T-helper 1 cell treated with Interleukin-12 subunit alpha and Interleukin-12 subunit beta and Interleukin-4 antibody, amounts not matched to agents 30 ng/mL and 1 ng/mL, for 36 hours (primary cell): Measurements from ENCODE around the gene TMPO. TPM values are rescaled to one million over a fixed set of nuclear protein-coding genes. Genes with fewer than 3 reads are reported as not detected.
"Not testable (repeated sequence)": the region's sequence is repeated elsewhere in the genome, so short reads cannot be mapped to it uniquely, and the experiment has no call there.

Source experiments
- intact Hi-C: fragments of 100-400 bp; cut with micrococcal nuclease; formaldehyde crosslinking; loops from one replicate; pipeline ENCODE4 v1.15.1; 2024
- total RNA-seq: library from RNA; stranded (reverse); gene quantifications from 2 replicates; pipeline ENCODE4 v1.2.3, GENCODE V29; 2022

TMPO gene
- total RNA-seq, 1 donor from 2014 or later, result 269 TPM

DNA sequence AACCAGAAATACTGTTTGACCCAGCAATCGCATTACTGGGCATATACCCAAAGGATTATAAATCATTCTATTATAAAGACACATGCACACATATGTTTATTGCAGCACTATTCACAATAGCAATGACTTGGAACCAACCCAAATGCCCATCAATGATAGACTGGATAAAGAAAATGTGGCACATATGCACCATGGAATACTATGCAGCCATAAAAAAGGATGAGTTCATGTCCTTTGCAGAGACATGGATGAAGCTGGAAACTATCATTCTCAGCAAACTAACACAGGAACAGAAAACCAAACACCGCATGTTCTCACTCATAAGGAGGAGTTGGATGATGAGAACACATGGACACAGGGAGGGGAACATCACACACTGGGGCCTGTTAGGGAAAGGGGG lies 61.4 kb downstream of the TMPO start:
- intact Hi-C loops, result not testable (repeated sequence)

DNA sequence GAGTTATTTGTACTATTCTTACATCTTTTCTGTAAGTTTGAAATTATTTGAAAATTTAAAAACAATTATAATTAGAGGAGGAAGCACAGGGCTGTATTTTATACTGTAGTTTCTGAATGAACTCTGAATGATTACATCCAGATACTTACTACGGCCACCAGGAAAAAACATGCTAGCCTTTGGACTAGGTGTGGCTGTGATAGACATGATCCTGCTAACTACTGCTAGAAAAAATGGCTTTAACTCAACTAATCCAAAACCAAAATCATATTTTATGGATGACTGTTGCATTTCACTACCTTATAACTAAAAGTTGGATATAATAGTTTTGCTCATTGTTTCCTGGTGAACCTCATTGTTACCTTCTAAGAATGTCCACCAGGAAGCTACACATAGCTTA lies 63.0 kb downstream of the TMPO start:
- intact Hi-C loops, result no loop called here

DNA sequence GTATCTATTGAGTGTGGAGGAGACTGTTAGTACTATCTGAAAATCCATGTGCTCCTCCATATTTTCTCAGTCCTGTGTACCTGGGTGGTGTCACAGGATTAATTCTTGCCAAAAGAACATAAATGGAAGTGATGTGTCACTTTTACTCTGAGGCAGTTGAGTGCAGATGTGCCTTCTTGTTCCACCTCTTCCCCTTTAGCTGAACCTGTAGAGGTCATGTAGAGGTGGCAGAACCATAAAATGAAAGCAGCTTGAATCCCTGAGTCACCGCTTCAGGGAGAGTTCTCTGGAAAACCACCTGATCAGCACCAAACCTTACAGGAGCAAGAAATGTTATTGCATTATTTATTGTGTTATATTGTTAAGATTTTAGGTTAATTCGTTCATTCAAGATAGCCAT lies 63.4 kb downstream of the TMPO start:
- intact Hi-C loops, result no loop called here

DNA sequence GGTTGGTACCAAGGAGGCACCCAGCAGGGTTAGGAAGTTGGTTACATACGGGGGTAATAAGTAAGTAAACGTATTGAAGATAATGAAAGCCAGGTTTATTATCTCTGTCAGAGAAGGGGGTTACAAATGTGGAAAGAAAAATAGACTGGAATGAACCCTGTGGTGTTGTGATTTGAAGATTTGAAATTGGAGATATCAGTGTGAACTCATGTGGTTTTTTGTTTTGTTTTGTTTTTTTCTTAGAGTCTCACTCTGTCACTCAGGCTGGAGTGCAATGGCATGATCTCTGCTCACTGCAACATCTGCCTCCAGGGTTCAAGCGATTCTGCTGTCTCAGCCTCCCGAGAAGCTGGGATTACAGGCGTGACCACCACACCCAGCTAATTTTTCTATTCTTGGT lies 64.0 kb downstream of the TMPO start:
- intact Hi-C loops, result no loop called here

DNA sequence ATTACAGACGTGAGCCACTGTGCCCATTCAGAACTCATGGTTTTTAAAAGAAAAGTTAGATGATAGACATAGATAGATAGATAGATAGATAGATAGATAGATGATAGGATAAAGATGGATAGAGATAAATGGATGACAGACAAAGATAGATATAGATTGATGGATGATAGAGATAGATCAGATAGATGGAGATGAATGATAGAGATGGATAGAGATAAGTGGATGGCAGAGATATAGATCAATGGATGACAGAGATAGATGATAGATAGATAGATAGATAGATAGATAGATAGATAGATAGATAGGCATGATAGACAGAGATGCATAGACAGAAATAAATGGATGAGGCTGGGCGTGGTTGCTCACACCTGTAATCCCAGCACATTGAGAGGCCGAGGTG lies 64.4 kb downstream of the TMPO start:
- intact Hi-C loops, result no loop called here

DNA sequence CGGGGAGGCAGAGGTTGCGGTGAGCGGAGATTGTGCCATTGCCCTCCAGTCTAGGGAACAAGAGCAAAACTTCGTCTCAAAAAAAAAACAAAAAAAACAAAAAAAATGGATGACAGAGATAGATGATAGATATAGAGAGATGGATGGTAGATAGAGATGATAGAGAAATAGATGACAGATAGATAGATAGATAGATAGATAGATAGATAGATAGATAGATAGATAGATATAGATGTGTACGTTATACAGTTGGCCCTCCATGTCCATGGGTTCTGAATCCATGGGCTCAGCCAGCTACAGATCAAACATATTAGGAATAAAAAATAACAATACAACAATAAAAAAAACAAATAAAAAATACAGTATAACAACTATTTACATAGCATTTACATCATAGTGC lies 65.3 kb downstream of the TMPO start:
- intact Hi-C loops, result no loop called here

DNA sequence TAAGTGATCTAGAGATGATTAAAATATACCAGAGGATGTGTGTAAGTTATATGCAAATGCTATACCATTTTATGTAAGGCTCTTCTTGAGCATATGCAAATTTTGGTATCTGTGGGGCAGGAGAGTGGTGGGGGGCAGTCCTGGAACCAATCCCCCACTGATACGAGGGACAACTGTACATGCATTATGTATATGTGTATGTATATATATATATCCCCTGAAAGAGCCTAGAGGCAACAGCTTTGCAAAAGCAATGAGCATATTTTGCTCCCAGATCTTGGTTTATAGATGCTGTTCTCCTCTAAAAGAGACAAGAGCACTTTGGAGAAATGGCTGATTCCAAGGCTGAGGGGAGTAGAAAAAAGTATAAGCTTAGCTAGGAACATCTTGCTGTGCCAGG lies 65.7 kb downstream of the TMPO start:
- intact Hi-C loops, result no loop called here

DNA sequence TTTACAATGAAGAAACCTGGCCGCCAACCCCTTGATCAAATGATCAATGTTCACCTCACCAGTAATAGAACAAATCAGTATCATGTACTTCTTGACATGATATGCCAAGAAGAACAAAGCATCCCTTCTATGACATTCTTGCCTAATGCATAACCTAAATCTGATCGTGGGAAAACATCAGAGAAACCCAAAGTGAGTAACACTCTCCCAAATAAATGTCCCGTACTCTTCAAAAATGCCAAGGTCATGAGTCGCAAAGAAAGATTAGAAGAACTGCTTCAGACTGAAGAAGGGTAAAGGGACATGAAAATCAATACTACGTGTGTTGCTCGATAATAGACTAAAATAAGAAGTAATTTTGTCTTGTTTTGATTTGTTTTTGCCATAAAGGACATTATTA lies 66.7 kb downstream of the TMPO start:
- intact Hi-C loops, result no loop called here

DNA sequence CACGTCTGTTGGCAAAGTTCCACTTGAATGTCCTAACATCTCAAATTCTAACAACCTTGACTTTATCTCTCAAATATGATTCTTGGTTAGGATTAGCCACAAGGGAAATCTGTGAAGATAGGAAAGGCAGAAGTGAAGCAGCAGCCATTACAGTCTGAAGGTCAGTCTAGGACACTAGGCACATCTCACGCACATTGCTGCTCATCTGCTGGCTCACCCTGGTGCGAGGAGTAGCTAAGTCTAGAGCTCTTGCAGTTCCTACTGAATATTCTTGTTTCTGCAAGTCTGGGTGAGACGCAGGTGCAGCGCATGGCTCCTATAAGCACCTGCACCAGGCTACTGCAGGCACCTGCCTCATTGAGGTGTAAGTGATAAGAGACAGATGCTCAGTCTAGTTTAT lies 71.7 kb downstream of the TMPO start:
- intact Hi-C loops, result no loop called here

DNA sequence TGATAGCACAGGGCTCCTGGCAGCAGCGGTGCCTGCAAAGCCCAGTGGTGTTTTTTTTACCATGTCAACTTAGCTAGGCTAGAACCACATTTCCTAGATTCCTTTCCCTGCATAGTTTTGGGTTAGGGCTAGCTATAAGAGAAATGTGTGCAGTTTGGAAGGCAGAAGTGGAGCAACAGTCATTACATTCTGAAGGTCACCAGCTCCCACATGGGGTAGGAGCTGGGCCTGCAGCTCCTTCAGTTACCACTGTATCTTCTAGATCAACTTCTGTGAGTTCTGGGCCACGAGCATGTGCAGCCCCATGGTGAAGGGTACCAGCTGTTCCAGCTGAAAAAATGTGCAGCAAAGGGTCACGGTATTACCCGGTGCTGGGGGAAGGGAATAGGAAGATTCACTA lies 75.8 kb downstream of the TMPO start:
- intact Hi-C loops, result loop anchor here (5.0 kb wide), 1 partner anchor 59 kb away; no protein-coding TSS in a partner anchor

DNA sequence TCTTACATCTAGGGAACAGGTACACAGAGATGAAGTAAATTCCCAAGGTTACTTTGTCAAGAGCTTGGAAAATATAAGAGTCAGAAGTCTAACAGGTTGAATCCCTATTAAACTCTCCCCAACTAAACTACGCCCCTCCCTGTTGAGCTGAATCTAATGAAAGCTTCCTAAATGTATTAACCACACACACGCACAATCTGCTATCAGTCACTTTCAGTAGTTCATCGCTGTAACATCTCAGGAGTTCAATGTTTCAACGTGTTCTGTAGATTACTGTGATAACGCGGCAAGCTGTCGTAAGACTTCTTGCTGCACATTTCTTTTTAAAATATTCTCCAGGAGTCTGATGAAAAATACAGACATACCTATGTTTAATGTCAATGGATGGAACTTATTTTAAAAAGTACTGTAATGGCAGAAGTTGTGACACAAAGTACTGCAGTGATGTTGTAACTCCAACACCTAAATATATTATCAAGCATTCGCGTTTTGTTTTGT lies 77.5 kb downstream of the TMPO start:
- intact Hi-C loops, result loop anchor here (1.0 to 5.0 kb wide), 12 partner anchors 26 to 1686 kb away; partner anchors contain the start of genes ACTR6, BLTP3B, DEPDC4 and IKBIP

DNA sequence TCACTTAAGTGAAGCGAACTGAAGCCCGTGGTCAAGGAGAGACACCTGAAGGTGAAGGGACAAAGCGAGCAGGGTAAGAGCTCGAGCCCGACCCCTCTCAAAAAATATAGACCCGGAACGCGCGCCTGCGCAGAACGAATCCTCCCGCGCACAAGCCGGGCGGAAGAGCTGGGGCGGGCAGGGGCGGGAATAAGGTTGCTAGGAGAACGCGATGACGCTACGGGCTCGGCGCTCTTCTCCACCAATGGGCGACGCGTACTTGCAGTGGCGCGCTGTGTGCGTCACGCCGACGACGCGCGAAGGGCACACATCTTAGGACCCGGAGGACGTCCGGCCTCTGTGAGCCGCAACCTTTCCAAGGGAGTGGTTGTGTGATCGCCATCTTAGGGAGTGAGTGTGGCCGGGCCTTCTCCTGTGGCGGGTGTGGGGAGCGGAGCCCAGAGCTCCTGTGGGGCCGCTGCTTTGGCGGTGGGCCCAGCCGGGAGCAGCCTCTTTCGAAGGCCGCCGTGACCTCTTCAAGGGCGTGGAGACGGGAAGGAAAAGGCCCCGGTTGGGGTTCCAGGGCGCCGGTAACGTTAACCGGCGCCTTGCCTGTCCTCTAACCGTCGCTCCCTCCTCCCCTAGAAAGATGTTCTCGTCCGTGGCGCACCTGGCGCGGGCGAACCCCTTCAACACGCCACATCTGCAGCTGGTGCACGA lies 78.1 kb downstream of the TMPO start, which contains the start of gene SLC25A3:
TSS of gene SLC25A3 (plus strand) at position 336 of the 699 bp plus-strand sequence. CDS start at position 629, 293 bp downstream.
- intact Hi-C loops, result loop anchor here (1.0 to 5.0 kb wide), 12 partner anchors 26 to 1686 kb away; partner anchors contain the start of genes ACTR6, BLTP3B, DEPDC4 and IKBIP

DNA sequence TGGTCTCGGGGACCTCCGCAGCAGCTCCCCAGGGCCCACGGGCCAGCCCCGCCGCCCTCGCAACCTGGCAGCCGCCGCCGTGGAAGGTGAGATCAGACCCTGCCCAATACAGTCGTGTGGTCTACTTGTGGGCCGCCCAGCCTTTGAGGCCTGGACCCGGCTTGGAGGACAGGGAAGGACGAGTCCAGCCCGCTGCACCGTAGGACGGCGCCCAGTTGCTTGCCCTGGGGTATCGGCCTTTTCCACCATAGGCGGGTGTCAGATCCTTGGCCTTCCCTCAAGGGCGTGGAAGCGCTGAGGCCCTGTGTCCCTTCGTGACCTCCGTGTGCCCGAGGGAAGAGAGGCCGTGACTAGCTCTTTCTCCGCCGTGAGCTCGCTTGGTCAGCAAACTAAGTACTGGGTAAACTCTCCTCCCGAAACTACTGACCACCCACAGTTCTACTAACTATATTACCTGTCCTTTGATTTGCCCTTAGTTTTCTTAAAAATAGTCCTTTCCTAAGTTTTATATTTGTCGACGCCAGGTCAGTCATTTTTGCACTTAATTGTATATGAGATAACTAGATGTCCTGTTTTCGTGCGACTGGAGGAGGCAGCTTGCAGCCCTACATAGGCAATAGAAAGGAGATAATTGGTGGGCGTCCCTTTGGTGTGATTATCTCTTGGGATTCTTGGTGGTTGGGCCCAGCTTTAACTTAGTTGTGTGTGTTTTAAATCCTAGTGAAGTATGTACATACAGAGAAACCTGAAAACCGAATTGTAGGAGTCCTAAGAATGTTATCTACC lies 78.9 kb downstream of the TMPO start:
- intact Hi-C loops, result loop anchor here (5.0 kb wide), 1 partner anchor 62 kb away; no protein-coding TSS in a partner anchor

DNA sequence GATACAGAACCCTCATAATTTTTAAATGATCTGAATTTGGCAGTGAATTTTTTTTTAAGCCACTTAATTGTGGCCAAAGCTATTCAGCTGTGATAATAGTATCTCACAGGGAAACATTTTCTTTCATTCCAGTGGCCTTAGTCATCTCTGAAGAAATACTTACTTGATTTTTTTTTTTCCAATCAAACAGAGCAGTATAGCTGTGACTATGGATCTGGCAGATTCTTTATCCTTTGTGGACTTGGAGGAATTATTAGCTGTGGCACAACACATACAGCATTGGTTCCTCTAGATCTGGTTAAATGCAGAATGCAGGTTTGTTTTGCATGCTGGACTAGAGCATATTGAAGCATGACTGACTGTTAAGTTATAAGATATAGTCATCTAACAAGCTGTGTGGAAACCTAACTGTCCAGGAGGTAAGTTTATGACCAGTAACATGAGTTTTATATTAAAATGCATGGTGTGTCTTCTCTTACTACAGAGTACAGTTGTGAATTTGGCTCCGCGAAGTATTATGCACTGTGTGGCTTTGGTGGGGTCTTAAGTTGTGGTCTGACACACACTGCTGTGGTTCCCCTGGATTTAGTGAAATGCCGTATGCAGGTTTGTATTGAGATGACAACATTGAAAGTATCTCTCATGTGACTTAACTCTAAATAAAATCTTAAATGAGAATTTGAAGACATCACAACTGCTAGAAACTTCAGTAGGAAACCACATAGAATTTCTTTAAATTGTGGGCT lies 80.0 kb downstream of the TMPO start:
- intact Hi-C loops, result no loop called here

DNA sequence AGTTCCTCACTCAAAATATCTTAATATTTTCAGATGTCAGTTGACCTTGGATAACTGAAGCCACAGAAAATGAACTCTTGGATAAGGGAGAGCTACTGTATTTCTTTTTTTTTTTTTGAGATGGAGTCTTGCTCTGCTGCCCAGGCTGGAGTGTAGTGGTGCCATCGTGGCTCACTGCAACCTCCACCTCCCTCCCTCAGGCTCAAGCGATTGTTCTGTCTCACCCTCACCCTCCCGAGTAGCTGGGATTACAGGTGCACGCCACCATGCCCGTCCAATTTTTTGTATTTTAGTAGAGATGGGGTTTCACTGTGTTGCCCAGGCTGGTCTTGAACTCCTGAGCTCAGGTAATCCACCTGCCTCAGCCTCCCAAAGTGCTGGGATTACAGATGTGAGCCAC lies 81.9 kb downstream of the TMPO start:
- intact Hi-C loops, result not testable (repeated sequence)

Other genes starting within 250 kb of the TMPO start
- 363 TPM in 2 replicates for gene SLC25A3, start 78.1 kb downstream of the TMPO start, total RNA-seq
- gene IKBIP, start 129.2 kb downstream of the TMPO start, total RNA-seq, result 23.2 and 24.7 TPM in 2 replicates
- gene APAF1, start 129.7 kb downstream of the TMPO start, total RNA-seq, result 27.5 and 32.0 TPM in 2 replicates